ENCODE measurements around the gene SH2D3A. TPM values are rescaled to one million over a fixed set of nuclear protein-coding genes. Genes with fewer than 3 reads are reported as not detected.

The SH2D3A gene
- total RNA-seq, 1 experiment from 2014 or later = 75.7 TPM

- ChIA-PET CTCF (no interaction called here), POLR2A (no interaction called here), RAD21 (ENCODE audit: low non-redundant PET in 1 of 2, low total read pairs in 2 of 2, uncharacterized antibody in 2 of 2, unreplicated experiment in 2 of 2) (no interaction called here)
- Histone ChIP-seq H3K27ac (ENCODE audit: low read depth, low read length) (no peak overlapping the region; the same call in 1 of the 2 replicates), H3K36me3 (ENCODE audit: control insufficient read depth in 1 of 2, insufficient read depth in 2 of 2, low read length in 2 of 2) (no peaks in the 10 kb centered on the region; a peak in 2 of 4 replicates), H3K4me3 (replicated peaks in 1 of 2; ENCODE audit: low read depth in 1 of 2, low read length in 2 of 2) (no peak overlapping the region), H3K9ac (ENCODE audit: low read length) (no peak overlapping the region), H3K4me2 (ENCODE audit: low read length) (no peak overlapping the region), H3K4me1 (ENCODE audit: control insufficient read depth in 1 of 2, insufficient read depth in 2 of 2, low read length in 2 of 2) (peaks cover 2 to 16% of the 10 kb centered on the region in 2 experiments; a peak in 3 of 4 replicates), H3K9me2 (ENCODE audit: insufficient read depth) (no peaks in the 10 kb centered on the region), H3K27me3 (ENCODE audit: insufficient read depth, low read length) (no peaks in the 10 kb centered on the region), H3K79me2 (ENCODE audit: insufficient read depth, low read length) (no peaks in the 10 kb centered on the region), H4K20me1 (ENCODE audit: insufficient read depth) (no peaks in the 10 kb centered on the region), H3K9me3 (ENCODE audit: control insufficient read depth in 1 of 2, insufficient read depth in 1 of 2, low read depth in 1 of 2, low read length in 2 of 2) (no peaks in the 10 kb centered on the region), H2AFZ (ENCODE audit: low read depth, low read length, poor library complexity, severe bottlenecking) (no peak overlapping the region)
- no peak for TF ChIP-seq ELF1 (IDR thresholded peaks at IDR 0.05; ENCODE audit: borderline replicate concordance, low read depth)
- TF ChIP-seq CTCF (IDR thresholded peaks at IDR 0.05 in 2 of 3, conservative IDR thresholded peaks at IDR 0.05 in 1 of 3; ENCODE audit: borderline replicate concordance in 1 of 3, insufficient read depth in 1 of 3, low read depth in 2 of 3, low read length in 2 of 3) = no peak
- TF ChIP-seq EZH2 (IDR thresholded peaks at IDR 0.05) = no peak
- TF ChIP-seq REST (IDR thresholded peaks at IDR 0.05; ENCODE audit: low read depth) = no peak
- no peak for TF ChIP-seq ZFX (IDR thresholded peaks at IDR 0.05)
- TF ChIP-seq ZBTB33 (IDR thresholded peaks at IDR 0.05; ENCODE audit: extremely low read depth, insufficient replicate concordance, low read length) = no peak
- TF ChIP-seq SRF (IDR thresholded peaks at IDR 0.05; ENCODE audit: low read depth) = no peak
- TF ChIP-seq MAX (IDR thresholded peaks at IDR 0.05) = no peak
- no peak for TF ChIP-seq JUND (IDR thresholded peaks at IDR 0.05)
- TF ChIP-seq ATF3 (IDR thresholded peaks at IDR 0.05) = no peak
- TF ChIP-seq SIN3A (IDR thresholded peaks at IDR 0.05; ENCODE audit: low read depth) = no peak
- no peak for TF ChIP-seq EGR1 (IDR thresholded peaks at IDR 0.05; ENCODE audit: low read depth)
- ATAC-seq = no peak
- intact Hi-C loops (cut with micrococcal nuclease) = no loop called here
- no TSS peak for BruUV-seq (replicated peaks)
- DNase-seq (ENCODE audit: low read depth, low spot score) = no peak
Measured at GRCh38 chr19:6728346-6728745, 38.9 kb downstream of the SH2D3A start.

All from HCT116 (cell line).